RWPE2 (cell line): Measurements from ENCODE around the gene CDK7.

Experiments used
- ATAC-seq: fragments of 200-7000 bp; cut with Tn5 transposase; 3 replicates; pipeline ENCODE4 v1.9.1; 2021; ENCODE audit warnings: low read depth
- DNase-seq: peaks from one replicate; pipeline ENCODE4 v3.0.0-alpha.2; 2020; ENCODE audit warnings: low spot score
- H3K27ac ChIP-seq: fragments of 450-650 bp; 2 replicates; pipeline ENCODE4 v1.5.1; 2017; ENCODE audit warnings: mild to moderate bottlenecking; ENCODE audit not compliant: poor library complexity, severe bottlenecking
- H3K27me3 ChIP-seq: fragments of 250-450 bp; sonication (Bioruptor Pico); 2 replicates; pipeline ENCODE4 v1.5.1; 2021; ENCODE audit warnings: mild to moderate bottlenecking, moderate library complexity; ENCODE audit not compliant: insufficient read depth, poor library complexity, severe bottlenecking
- H3K36me3 ChIP-seq: fragments of 250-450 bp; sonication (Bioruptor Pico); 2 replicates; pipeline ENCODE4 v1.5.1; 2020; ENCODE audit warnings: low read depth, mild to moderate bottlenecking, moderate library complexity
- H3K4me1 ChIP-seq: fragments of 250-450 bp; sonication (Bioruptor Pico); 2 replicates; pipeline ENCODE4 v1.5.1; 2021; ENCODE audit warnings: mild to moderate bottlenecking, moderate library complexity; ENCODE audit not compliant: insufficient read depth, poor library complexity, severe bottlenecking
- H3K4me3 ChIP-seq: fragments of 250-450 bp; sonication (Bioruptor Pico); 2 replicates; pipeline ENCODE4 v1.5.1; 2021; ENCODE audit warnings: mild to moderate bottlenecking, moderate library complexity; ENCODE audit not compliant: severe bottlenecking
- H3K9me3 ChIP-seq: fragments of 250-450 bp; sonication (Bioruptor Pico); 2 replicates; pipeline ENCODE4 v1.5.1; 2021; ENCODE audit warnings: mild to moderate bottlenecking, moderate library complexity; ENCODE audit not compliant: severe bottlenecking
- TF ChIP-seq, protein P1 (sequence below): fragments of 450-650 bp; IDR thresholded peaks from one replicate; pipeline ENCODE4 v1.5.1; 2017; ENCODE audit warnings: mild to moderate bottlenecking, moderate library complexity; ENCODE audit not compliant: poor library complexity, severe bottlenecking

Gene CDK7

DNA sequence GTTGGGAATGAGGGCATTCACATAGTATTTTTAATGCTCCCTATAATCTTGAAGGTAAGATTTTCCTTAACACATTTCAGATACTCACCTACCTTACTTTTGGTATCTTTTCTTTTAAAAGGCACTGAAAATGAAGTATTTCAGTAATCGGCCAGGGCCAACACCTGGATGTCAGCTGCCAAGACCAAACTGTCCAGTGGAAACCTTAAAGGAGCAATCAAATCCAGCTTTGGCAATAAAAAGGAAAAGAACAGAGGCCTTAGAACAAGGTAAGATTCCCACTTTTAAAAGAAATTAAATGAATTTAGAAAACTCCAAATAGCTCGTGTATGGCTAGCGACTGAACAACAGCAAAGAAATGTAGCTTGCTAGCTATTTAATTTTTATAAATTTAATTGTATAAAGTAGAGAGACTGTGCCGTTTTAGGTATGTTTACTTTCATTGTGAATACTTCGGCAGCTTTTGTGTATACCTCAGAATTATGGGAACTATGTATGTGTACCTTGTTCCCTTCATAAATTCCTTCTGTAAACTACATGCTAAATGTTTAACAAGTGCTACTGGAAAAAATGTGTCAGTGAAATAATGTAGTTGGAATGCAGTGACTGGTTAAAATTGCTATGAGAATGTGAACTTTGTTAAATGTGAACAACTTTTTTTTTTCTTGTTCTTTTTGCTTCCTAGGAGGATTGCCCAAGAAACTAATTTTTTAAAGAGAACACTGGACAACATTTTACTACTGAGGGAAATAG, 41.9 kb downstream of the CDK7 start:
- TF ChIP-seq, protein P1, sequence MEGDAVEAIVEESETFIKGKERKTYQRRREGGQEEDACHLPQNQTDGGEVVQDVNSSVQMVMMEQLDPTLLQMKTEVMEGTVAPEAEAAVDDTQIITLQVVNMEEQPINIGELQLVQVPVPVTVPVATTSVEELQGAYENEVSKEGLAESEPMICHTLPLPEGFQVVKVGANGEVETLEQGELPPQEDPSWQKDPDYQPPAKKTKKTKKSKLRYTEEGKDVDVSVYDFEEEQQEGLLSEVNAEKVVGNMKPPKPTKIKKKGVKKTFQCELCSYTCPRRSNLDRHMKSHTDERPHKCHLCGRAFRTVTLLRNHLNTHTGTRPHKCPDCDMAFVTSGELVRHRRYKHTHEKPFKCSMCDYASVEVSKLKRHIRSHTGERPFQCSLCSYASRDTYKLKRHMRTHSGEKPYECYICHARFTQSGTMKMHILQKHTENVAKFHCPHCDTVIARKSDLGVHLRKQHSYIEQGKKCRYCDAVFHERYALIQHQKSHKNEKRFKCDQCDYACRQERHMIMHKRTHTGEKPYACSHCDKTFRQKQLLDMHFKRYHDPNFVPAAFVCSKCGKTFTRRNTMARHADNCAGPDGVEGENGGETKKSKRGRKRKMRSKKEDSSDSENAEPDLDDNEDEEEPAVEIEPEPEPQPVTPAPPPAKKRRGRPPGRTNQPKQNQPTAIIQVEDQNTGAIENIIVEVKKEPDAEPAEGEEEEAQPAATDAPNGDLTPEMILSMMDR = no peak
- Histone ChIP-seq H3K9me3 (no peaks in the 10 kb centered on the region), H3K36me3 (peaks cover 68% of the 10 kb centered on the region), H3K4me3 (no peak overlapping the region), H3K4me1 (peaks cover under 1% of the 10 kb centered on the region), H3K27ac (no peak overlapping the region), H3K27me3 (no peaks in the 10 kb centered on the region)
- ATAC-seq (no peak), DNase-seq (no peak)

DNA sequence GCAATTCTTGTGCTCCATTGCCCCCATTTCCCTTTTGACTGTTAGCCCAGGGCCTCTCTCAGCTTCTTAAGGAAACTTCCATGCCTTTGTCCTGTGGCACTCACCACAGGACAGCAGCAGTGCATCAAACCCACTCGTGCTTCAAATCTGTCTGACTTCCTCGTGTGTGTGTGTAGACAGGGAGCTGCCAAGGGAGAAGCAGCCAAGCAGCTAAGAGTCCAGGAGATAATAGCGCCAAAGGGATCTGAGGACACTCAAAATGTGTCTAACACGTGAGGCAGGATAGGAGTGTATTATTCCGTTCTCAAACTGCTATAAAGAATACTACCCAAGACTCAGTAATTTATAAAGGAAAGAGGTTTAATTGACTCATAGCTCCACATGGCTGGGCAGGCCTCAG, 44.8 kb downstream of the CDK7 start:
- TF ChIP-seq, protein P1 = no peak

DNA sequence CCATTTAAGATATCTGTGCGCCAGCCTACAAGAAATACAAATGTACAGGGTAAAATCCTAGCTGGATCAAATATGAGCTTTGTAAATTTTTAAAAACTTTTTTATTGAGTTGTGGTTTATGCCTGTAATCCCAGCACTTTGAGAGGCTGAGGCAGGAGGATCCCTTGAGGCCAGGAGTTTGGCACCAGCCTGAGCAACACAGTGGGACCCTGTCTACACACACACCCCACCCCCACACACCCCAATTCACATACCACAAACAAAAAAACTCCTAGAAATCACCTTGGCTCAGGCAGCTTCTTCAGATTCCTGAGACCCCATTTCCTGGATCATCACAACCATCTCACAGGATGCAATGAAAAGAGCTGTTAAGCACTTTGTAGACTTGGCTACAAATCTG, 46.4 kb downstream of the CDK7 start:
- H3K36me3 ChIP-seq = peaks cover 28% of the 10 kb centered on the region
- no peak for ATAC-seq
- TF ChIP-seq, protein P1 = no peak

More for the DNA sequence above, 44.8 kb downstream of the CDK7 start:
- no peak overlapping the region for H3K4me3 ChIP-seq
- H3K27me3 ChIP-seq = no peaks in the 10 kb centered on the region
- ATAC-seq (no peak), DNase-seq (no peak)
- no peaks in the 10 kb centered on the region for H3K9me3 ChIP-seq
- no peak overlapping the region for H3K27ac ChIP-seq
- H3K4me1 ChIP-seq = no peaks in the 10 kb centered on the region
- peaks cover 40% of the 10 kb centered on the region for H3K36me3 ChIP-seq

DNA sequence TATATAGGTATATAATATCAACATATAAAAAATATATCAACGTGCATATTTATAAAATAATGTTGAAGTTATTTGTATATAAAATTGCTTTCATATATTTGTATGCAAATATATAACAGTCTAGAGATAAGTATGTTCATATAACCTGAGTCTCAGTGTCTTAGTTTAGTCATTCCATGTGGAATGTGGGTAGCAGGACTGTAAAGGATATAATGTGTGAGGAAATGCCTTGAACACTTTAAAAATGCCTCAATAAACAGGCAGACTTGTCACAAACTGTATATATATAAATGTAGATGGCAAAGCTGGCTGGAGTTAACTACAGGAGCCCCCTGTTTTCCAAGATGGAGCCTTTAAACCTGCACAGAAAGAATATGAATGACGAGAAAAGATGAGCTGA, 49.5 kb downstream of the CDK7 start:
- H3K9me3 ChIP-seq = no peaks in the 10 kb centered on the region
- H3K4me1 ChIP-seq = no peaks in the 10 kb centered on the region
- no peaks in the 10 kb centered on the region for H3K27me3 ChIP-seq
- TF ChIP-seq, protein P1 = no peak
- no peak for ATAC-seq
- peaks cover 4% of the 10 kb centered on the region for H3K36me3 ChIP-seq
- H3K4me3 ChIP-seq = no peak overlapping the region
- DNase-seq = no peak
- no peak overlapping the region for H3K27ac ChIP-seq

More for the DNA sequence above, 46.4 kb downstream of the CDK7 start:
- Histone ChIP-seq H3K9me3 (no peaks in the 10 kb centered on the region), H3K27me3 (no peaks in the 10 kb centered on the region), H3K4me3 (no peak overlapping the region), H3K4me1 (no peaks in the 10 kb centered on the region), H3K27ac (no peak overlapping the region)
- no peak for DNase-seq
